Erythroblast (primary cell): Measurements from ENCODE around the gene BAIAP2.

ENCODE experiments used
- GATA1 ChIP-seq: IDR thresholded peaks from 2 replicates; pipeline ENCODE4 v1.6.1; 2011; ENCODE audit warnings: low read depth, mild to moderate bottlenecking, control low read depth, low read length, moderate library complexity
- POLR2A ChIP-seq: IDR thresholded peaks from 2 replicates; pipeline ENCODE4 v1.6.1; 2011; ENCODE audit warnings: mild to moderate bottlenecking, low read length

DNA sequence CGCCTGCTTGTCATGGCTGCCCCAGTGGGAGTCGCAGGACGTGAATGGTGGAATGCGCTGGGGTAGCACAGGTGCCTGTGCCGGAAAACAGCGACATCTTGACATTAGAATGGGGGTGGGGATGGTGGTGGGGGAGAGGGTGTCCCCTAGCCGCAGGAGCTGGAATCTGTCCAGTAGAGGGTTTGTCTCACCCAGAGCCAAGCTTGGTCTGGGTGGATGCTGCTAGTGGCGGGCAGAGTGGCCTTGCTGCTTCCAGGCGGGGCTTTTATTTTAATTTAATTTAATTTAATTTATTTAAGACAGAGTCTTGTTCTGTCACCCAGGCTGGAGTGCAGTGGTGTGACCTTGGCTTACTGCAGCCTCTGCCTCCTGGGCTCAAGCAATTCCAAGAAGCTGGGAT is 7.7 kb downstream of the BAIAP2 start:
- TF ChIP-seq POLR2A (no peak), GATA1 (no peak)
